ENCODE data around the gene HNF4A. TPM values are rescaled to one million over a fixed set of nuclear protein-coding genes. Genes with fewer than 3 reads are reported as not detected.

Gene HNF4A
- total and polyA plus RNA-seq, 2 of the 13 experiments (the other 11 are each of a cell fraction or from before 2014, with no cell fraction given) = 80.9 to 169 TPM

DNA sequence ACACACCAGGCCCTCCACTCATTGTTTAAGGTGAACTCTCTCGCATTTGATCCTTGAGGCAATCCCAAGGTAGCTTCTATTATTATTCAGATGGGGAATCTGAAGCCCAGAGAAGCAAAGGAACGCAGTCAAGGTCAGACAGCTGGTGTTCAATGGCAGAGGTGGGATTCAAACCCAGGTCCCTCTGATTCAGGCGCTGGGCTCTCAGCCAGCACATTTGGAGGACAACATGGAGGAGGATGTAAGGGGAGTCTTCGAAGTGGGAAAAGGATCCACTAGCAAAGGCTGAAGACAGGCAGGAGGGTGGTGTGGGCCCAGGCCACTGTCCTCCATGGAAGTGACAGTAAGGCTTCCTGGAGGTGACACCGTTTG is 106.3 kb downstream of the HNF4A start (continued):
- TF ChIP-seq, protein P1, sequence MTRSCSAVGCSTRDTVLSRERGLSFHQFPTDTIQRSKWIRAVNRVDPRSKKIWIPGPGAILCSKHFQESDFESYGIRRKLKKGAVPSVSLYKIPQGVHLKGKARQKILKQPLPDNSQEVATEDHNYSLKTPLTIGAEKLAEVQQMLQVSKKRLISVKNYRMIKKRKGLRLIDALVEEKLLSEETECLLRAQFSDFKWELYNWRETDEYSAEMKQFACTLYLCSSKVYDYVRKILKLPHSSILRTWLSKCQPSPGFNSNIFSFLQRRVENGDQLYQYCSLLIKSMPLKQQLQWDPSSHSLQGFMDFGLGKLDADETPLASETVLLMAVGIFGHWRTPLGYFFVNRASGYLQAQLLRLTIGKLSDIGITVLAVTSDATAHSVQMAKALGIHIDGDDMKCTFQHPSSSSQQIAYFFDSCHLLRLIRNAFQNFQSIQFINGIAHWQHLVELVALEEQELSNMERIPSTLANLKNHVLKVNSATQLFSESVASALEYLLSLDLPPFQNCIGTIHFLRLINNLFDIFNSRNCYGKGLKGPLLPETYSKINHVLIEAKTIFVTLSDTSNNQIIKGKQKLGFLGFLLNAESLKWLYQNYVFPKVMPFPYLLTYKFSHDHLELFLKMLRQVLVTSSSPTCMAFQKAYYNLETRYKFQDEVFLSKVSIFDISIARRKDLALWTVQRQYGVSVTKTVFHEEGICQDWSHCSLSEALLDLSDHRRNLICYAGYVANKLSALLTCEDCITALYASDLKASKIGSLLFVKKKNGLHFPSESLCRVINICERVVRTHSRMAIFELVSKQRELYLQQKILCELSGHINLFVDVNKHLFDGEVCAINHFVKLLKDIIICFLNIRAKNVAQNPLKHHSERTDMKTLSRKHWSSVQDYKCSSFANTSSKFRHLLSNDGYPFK (CRISPR knock-in tag; IDR thresholded peaks at IDR 0.05; ENCODE audit: borderline replicate concordance) = no peak
- no peak for TF ChIP-seq RFX3 (CRISPR knock-in tag; IDR thresholded peaks at IDR 0.05)
- TF ChIP-seq ZNF451 (CRISPR knock-in tag; IDR thresholded peaks at IDR 0.05) = no peak
- TF ChIP-seq ZSCAN9 (CRISPR knock-in tag; IDR thresholded peaks at IDR 0.05; ENCODE audit: borderline replicate concordance) = 0 out of 2 replicates have a peak, but pooled peaks have one; percentile 13
- no peak for TF ChIP-seq LCORL (IDR thresholded peaks at IDR 0.05)
- no peak; the same call in 1 of the 2 replicates for TF ChIP-seq LCORL (CRISPR knock-in tag; IDR thresholded peaks at IDR 0.05)
- no peak for TF ChIP-seq PRMT3 (CRISPR knock-in tag; IDR thresholded peaks at IDR 0.05; ENCODE audit: borderline replicate concordance, low read depth)
- no peak for TF ChIP-seq FOXP1 (IDR thresholded peaks at IDR 0.05)
- TF ChIP-seq FOXP1 (CRISPR knock-in tag; IDR thresholded peaks at IDR 0.05) = no peak
- 0 out of 2 replicates have a peak, but pooled peaks have one; percentile 44 for TF ChIP-seq HHEX (CRISPR knock-in tag; IDR thresholded peaks at IDR 0.05)
- no peak for TF ChIP-seq ZNF124 (CRISPR knock-in tag; IDR thresholded peaks at IDR 0.05)
- no peak for TF ChIP-seq FIP1L1 (IDR thresholded peaks at IDR 0.05; ENCODE audit: borderline replicate concordance, insufficient read depth, low read depth, low read length)
- no peak for TF ChIP-seq ZC3H4 (CRISPR knock-in tag; IDR thresholded peaks at IDR 0.05; ENCODE audit: borderline replicate concordance)
- no peak for TF ChIP-seq BORCS8-MEF2B (CRISPR knock-in tag; IDR thresholded peaks at IDR 0.05)
- TF ChIP-seq ZBTB1 (CRISPR knock-in tag; IDR thresholded peaks at IDR 0.05; ENCODE audit: borderline replicate concordance) = no peak
- TF ChIP-seq, protein P2, sequence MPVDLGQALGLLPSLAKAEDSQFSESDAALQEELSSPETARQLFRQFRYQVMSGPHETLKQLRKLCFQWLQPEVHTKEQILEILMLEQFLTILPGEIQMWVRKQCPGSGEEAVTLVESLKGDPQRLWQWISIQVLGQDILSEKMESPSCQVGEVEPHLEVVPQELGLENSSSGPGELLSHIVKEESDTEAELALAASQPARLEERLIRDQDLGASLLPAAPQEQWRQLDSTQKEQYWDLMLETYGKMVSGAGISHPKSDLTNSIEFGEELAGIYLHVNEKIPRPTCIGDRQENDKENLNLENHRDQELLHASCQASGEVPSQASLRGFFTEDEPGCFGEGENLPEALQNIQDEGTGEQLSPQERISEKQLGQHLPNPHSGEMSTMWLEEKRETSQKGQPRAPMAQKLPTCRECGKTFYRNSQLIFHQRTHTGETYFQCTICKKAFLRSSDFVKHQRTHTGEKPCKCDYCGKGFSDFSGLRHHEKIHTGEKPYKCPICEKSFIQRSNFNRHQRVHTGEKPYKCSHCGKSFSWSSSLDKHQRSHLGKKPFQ (CRISPR knock-in tag; IDR thresholded peaks at IDR 0.05; ENCODE audit: insufficient replicate concordance) = no peak
- no peak for TF ChIP-seq MED13 (CRISPR knock-in tag; IDR thresholded peaks at IDR 0.05)
- TF ChIP-seq HES4 (CRISPR knock-in tag; IDR thresholded peaks at IDR 0.05; ENCODE audit: borderline replicate concordance) = no peak
- no peak for TF ChIP-seq MAFK (conservative IDR thresholded peaks at IDR 0.05 in 1 of 2, IDR thresholded peaks at IDR 0.05 in 1 of 2; ENCODE audit: low read length in 2 of 2)
- no peak for TF ChIP-seq ASH2L (IDR thresholded peaks at IDR 0.05; ENCODE audit: insufficient read length, low read depth, low read length)
- TF ChIP-seq SMAD3 (CRISPR knock-in tag; IDR thresholded peaks at IDR 0.05) = 0 out of 2 replicates have a peak, but pooled peaks have one; percentile 10
- TF ChIP-seq WIZ (CRISPR knock-in tag; IDR thresholded peaks at IDR 0.05) = no peak
- no peak for TF ChIP-seq ZNF891 (CRISPR knock-in tag; IDR thresholded peaks at IDR 0.05)
- TF ChIP-seq KLF9 (CRISPR knock-in tag; IDR thresholded peaks at IDR 0.05; ENCODE audit: low read depth) = no peak
- no peak for TF ChIP-seq SAP130 (CRISPR knock-in tag; IDR thresholded peaks at IDR 0.05; ENCODE audit: low read depth)
- TF ChIP-seq EZH2 (conservative IDR thresholded peaks at IDR 0.05; ENCODE audit: low read depth, low read length) = no peak
- TF ChIP-seq ZNF660 (CRISPR knock-in tag; IDR thresholded peaks at IDR 0.05; ENCODE audit: borderline replicate concordance, low read depth) = no peak
- no peak for TF ChIP-seq ZNF552 (CRISPR knock-in tag; IDR thresholded peaks at IDR 0.05; ENCODE audit: borderline replicate concordance)
- TF ChIP-seq KAT8 (CRISPR knock-in tag; IDR thresholded peaks at IDR 0.05) = 0 out of 2 replicates have a peak, but pooled peaks have one; percentile 7
- no peak for TF ChIP-seq RNF2 (conservative IDR thresholded peaks at IDR 0.05; ENCODE audit: low read depth)
